A549 (cell line): ENCODE measurements around the gene EIF2B5. TPM values are rescaled to one million over a fixed set of nuclear protein-coding genes. Genes with fewer than 3 reads are reported as not detected.

Experiments
- ATAC-seq, 2 experiments: fragments of 200-7000 bp in 1 of 2; fragments of >200 bp in 1 of 2; cut with Nextera tagmentation in 1 of 2; cut with Tn5 transposase in 1 of 2; 3 replicates each; pipeline versions ENCODE4 v1.8.0 to v1.9.1; 2018 to 2020; ENCODE audit warnings: mild to moderate bottlenecking in 1 of 2, moderate library complexity in 1 of 2
- CTCF ChIA-PET: fragments of 300-600 bp; sonication (Branson Sonifier 250); formaldehyde crosslinking; extraction: SDS; loops from one replicate; lab custom pipeline; 2021; ENCODE audit warnings: antibody characterized with exemption, inconsistent platforms; lab: Yijun Ruan, JAX
- POLR2A ChIA-PET: fragments of 350-600 bp; formaldehyde crosslinking; extraction: SDS; loops from one replicate; lab custom pipeline; 2021; ENCODE audit warnings: antibody characterized with exemption, inconsistent platforms; lab: Yijun Ruan, JAX
- DNase-seq, 2 experiments: peaks; one replicate each; pipeline versions ENCODE4 v3.0.0 to v3.0.0-alpha.2; 2011 to 2016; ENCODE audit warnings: low read depth in 1 of 2, low spot score in 1 of 2
- FAIRE-seq: peaks from 2 replicates; lab custom pipeline; 2011; peaks lifted over from hg19 to GRCh38; lab: Jason Lieb, UNC
- H3K27ac ChIP-seq, 2 experiments: fragments of >200 bp; sonication (Bioruptor Twin); formaldehyde crosslinking; 3 replicates each; pipeline ENCODE4 v1.5.1; 2016 to 2017
- H3K4me1 ChIP-seq: fragments of >200 bp; sonication (Bioruptor Twin); formaldehyde crosslinking; 3 replicates; pipeline ENCODE4 v1.6.1; 2016
- H3K4me2 ChIP-seq: fragments of >200 bp; sonication (Bioruptor Twin); formaldehyde crosslinking; 3 replicates; pipeline ENCODE4 v1.6.1; 2016
- H3K4me3 ChIP-seq: fragments of >200 bp; sonication (Bioruptor Twin); formaldehyde crosslinking; 3 replicates; pipeline ENCODE4 v1.5.1; 2016
- H3K9me3 ChIP-seq: fragments of >200 bp; sonication (Bioruptor Twin); formaldehyde crosslinking; 3 replicates; pipeline ENCODE4 v1.6.1; 2016
- BCL3 ChIP-seq: fragments of >200 bp; sonication (Bioruptor Twin); formaldehyde crosslinking; IDR thresholded peaks from 3 replicates; pipeline ENCODE4 v1.6.1; 2016
- BHLHE40 ChIP-seq: IDR thresholded peaks from 2 replicates; pipeline ENCODE4 v1.6.1; 2012; ENCODE audit warnings: low read depth, low read length, inconsistent platforms
- CBX2 ChIP-seq: fragments of 200-600 bp; sonication (generic); IDR thresholded peaks from 2 replicates; pipeline ENCODE4 v1.6.1; 2016; ENCODE audit warnings: low read depth, mild to moderate bottlenecking, borderline replicate concordance
- CBX8 ChIP-seq: fragments of 200-600 bp; sonication (generic); IDR thresholded peaks from 2 replicates; pipeline ENCODE4 v1.6.1; 2016
- ESRRA ChIP-seq: fragments of 150-350 bp; IDR thresholded peaks from 2 replicates; pipeline ENCODE4 v1.6.1; 2014; ENCODE audit warnings: mild to moderate bottlenecking, low read length, borderline replicate concordance
- FOXS1 ChIP-seq: fragments of 250-450 bp; sonication (Bioruptor Pico); IDR thresholded peaks from 2 replicates; pipeline ENCODE4 v1.5.0; 2020; ENCODE audit warnings: mild to moderate bottlenecking, moderate library complexity
- GATA3 ChIP-seq: IDR thresholded peaks from 2 replicates; pipeline ENCODE4 v1.6.1; 2012; ENCODE audit warnings: borderline replicate concordance
- HES2 ChIP-seq: fragments of >200 bp; sonication (Bioruptor Twin); formaldehyde crosslinking; IDR thresholded peaks from 2 replicates; pipeline ENCODE4 v1.6.1; 2016
- HOXA7 ChIP-seq: fragments of 250-450 bp; sonication (Bioruptor Pico); IDR thresholded peaks from 2 replicates; pipeline ENCODE4 v1.5.0; 2020; ENCODE audit warnings: mild to moderate bottlenecking, moderate library complexity
- HOXB5 ChIP-seq: fragments of 250-450 bp; sonication (Bioruptor Pico); IDR thresholded peaks from 2 replicates; pipeline ENCODE4 v1.5.0; 2020; ENCODE audit warnings: mild to moderate bottlenecking, moderate library complexity
- KDM5A ChIP-seq: fragments of 200-600 bp; sonication (generic); IDR thresholded peaks from 2 replicates; pipeline ENCODE4 v1.6.1; 2016; ENCODE audit warnings: antibody characterized with exemption, mild to moderate bottlenecking
- MAFK ChIP-seq: fragments of 450-650 bp; IDR thresholded peaks from 2 replicates; pipeline ENCODE4 v1.6.1; 2014; ENCODE audit not compliant: partially characterized antibody
- MAX ChIP-seq: IDR thresholded peaks from 2 replicates; pipeline ENCODE4 v1.6.1; 2012
- MAZ ChIP-seq: fragments of 150-350 bp; IDR thresholded peaks from 2 replicates; pipeline ENCODE4 v1.6.1; 2014; ENCODE audit warnings: antibody characterized with exemption, low read depth, low read length, borderline replicate concordance
- NFE2L2 ChIP-seq: fragments of 150-350 bp; conservative IDR thresholded peaks from 2 replicates; pipeline ENCODE4 v1.6.1; 2014; ENCODE audit warnings: low read length
- NPAS2 ChIP-seq: fragments of 250-450 bp; sonication (Bioruptor Pico); IDR thresholded peaks from 2 replicates; pipeline ENCODE4 v1.8.0; 2022; ENCODE audit warnings: mild to moderate bottlenecking, moderate library complexity, borderline replicate concordance
- PHF8 ChIP-seq: fragments of 200-600 bp; sonication (generic); IDR thresholded peaks from 2 replicates; pipeline ENCODE4 v1.6.1; 2016; ENCODE audit warnings: low read depth, mild to moderate bottlenecking, antibody characterized with exemption, moderate library complexity, borderline replicate concordance
- POLR2A ChIP-seq: IDR thresholded peaks from 2 replicates; pipeline ENCODE4 v1.6.1; 2012; ENCODE audit warnings: mild to moderate bottlenecking, low read length
- POLR2AphosphoS2 ChIP-seq: conservative IDR thresholded peaks from 2 replicates; pipeline ENCODE4 v1.6.1; 2012; ENCODE audit warnings: low read length, improper control_type of control experiment, inconsistent platforms
- RAD21 ChIP-seq, 2 experiments: fragments of >200 bp in 1 of 2; sonication (Bioruptor Twin) in 1 of 2; formaldehyde crosslinking in 1 of 2; IDR thresholded peaks in 1 of 2; conservative IDR thresholded peaks in 1 of 2; 2 replicates in 1 of 2; 3 replicates in 1 of 2; pipeline ENCODE4 v1.6.1; 2012 to 2018; ENCODE audit warnings: inconsistent platforms in 1 of 2
- RARB ChIP-seq: fragments of 250-450 bp; sonication (Bioruptor Pico); IDR thresholded peaks from 2 replicates; pipeline ENCODE4 v1.8.0; 2021; ENCODE audit warnings: mild to moderate bottlenecking, moderate library complexity
- RCOR1 ChIP-seq: fragments of 150-350 bp; IDR thresholded peaks from 2 replicates; pipeline ENCODE4 v1.6.1; 2014; ENCODE audit warnings: antibody characterized with exemption, low read length, low read depth
- REST ChIP-seq: fragments of 200-600 bp; sonication (generic); IDR thresholded peaks from 2 replicates; pipeline ENCODE4 v1.6.1; 2016; ENCODE audit warnings: antibody characterized with exemption, mild to moderate bottlenecking, moderate library complexity
- RNF2 ChIP-seq: fragments of 200-600 bp; sonication (generic); IDR thresholded peaks from 2 replicates; pipeline ENCODE4 v1.6.1; 2016; ENCODE audit warnings: low read depth, mild to moderate bottlenecking, antibody characterized with exemption, moderate library complexity, borderline replicate concordance
- SREBF2 ChIP-seq: fragments of 450-650 bp; IDR thresholded peaks from 2 replicates; pipeline ENCODE4 v1.6.1; 2014; ENCODE audit warnings: mild to moderate bottlenecking, moderate library complexity
- ZSCAN20 ChIP-seq: fragments of 250-450 bp; sonication (Bioruptor Pico); IDR thresholded peaks from 2 replicates; pipeline ENCODE4 v1.8.0; 2022; ENCODE audit warnings: mild to moderate bottlenecking, moderate library complexity
- WGBS: methylation state at CpG from one replicate; pipeline ENCODE4 v1.1.6; 2017; ENCODE audit errors: missing lambda C conversion rate; 5-methylcytosine and 5-hydroxymethylcytosine counted together
- polyA plus RNA-seq, 4 experiments: library from polyadenylated mRNA; depleted of rRNA in 3 of 4; stranded (reverse); fragments of >200 nt; fragmentation: RNase III in 1 of 4; extraction: RNeasy Plus Mini Kit Qiagen cat#74134 plus additional on column Dnase treatment in 1 of 4; gene quantifications; 2 replicates in 3 of 4; 3 replicates in 1 of 4; pipeline ENCODE4 v1.2.3, GENCODE V29; 2011 to 2017

The EIF2B5 gene
- polyA plus RNA-seq, 2 of the 4 experiments (the other 2 are of a cell fraction): 32.1 to 32.7 TPM

GRCh38 chr3:184185461-184186183 is 50.5 kb downstream of the EIF2B5 start (continued):
- TF ChIP-seq BCL3 (peak; percentile 66; the same call in 2 of the 3 replicates), FOXS1 (CRISPR knock-in tag) (no peak), RARB (CRISPR knock-in tag) (no peak), POLR2A (peak; percentile 70), REST (no peak), MAFK (peak; percentile 55), CBX8 (no peak), NPAS2 (CRISPR knock-in tag) (no peak), HOXB5 (CRISPR knock-in tag) (peak; percentile 75; the same call in 1 of the 2 replicates)

- FAIRE-seq (no peak), ATAC-seq (peak; percentile 60 to 69), DNase-seq (no peak)
- CTCF ChIA-PET: interaction anchor here (0.5 kb wide), 1 partner anchor 24 kb away, joined by 3 read pairs; no protein-coding TSS in a partner anchor
- no peaks in the 10 kb centered on the region for H3K9me3 ChIP-seq
- H3K4me3 ChIP-seq: peak within 1 kb of the TSS; percentile 88
- 4% methylated on average over 11 of the region's 45 CpGs for WGBS
- POLR2A ChIA-PET: interaction anchor here (1.0 to 1.4 kb wide), 4 partner anchors 9 to 41 kb away, joined by 3 to 14 read pairs (median 4); partner anchors contain the start of genes AP2M1 and DVL3
- TF ChIP-seq SREBF2: no peak
- TF ChIP-seq KDM5A: peak; percentile 75; the same call in 1 of the 2 replicates
- TF ChIP-seq RAD21 (conservative IDR thresholded peaks at IDR 0.05 in 1 of 2, IDR thresholded peaks at IDR 0.05 in 1 of 2): no peak
- TF ChIP-seq PHF8: peak; percentile 57; the same call in 1 of the 2 replicates
- no peak for TF ChIP-seq HOXA7 (CRISPR knock-in tag)
- no peak for TF ChIP-seq FOXS1 (CRISPR knock-in tag)
- TF ChIP-seq POLR2A: peak; percentile 58
- H3K27ac ChIP-seq: peak within 1 kb of the TSS; percentile 86 to 96
- H3K4me1 ChIP-seq: peaks cover 12% of the 10 kb centered on the region; the same call in 2 of the 3 replicates
- H3K4me2 ChIP-seq: peak within 1 kb of the TSS; percentile 86
Observed at GRCh38 chr3:184186184-184186901, 51.2 kb downstream of the EIF2B5 start, which contains the start of gene ABCF3. Gene ABCF3 (plus strand): TSS chr3:184186199. CDS start chr3:184186208, 9 bp downstream.

GRCh38 chr3:184186902-184187207 is 51.7 kb downstream of the EIF2B5 start:
- DNase-seq (no peak), FAIRE-seq (no peak), ATAC-seq (no peak)
- ChIA-PET POLR2A (no interaction called here), CTCF (interaction anchor here (0.5 kb wide), 1 partner anchor 25 kb away, joined by 3 read pairs; no protein-coding TSS in a partner anchor)
- WGBS: 18% methylated on average over 3 of the region's 3 CpGs
- no peaks in the 10 kb centered on the region for H3K9me3 ChIP-seq
- peak overlapping the region; percentile 86 to 94 for H3K27ac ChIP-seq
- no peak for TF ChIP-seq RNF2
- no peak for TF ChIP-seq ESRRA
- no peak for TF ChIP-seq ZSCAN20
- TF ChIP-seq BHLHE40: no peak
- TF ChIP-seq RCOR1: no peak
- no peak for TF ChIP-seq GATA3
- no peak for TF ChIP-seq MAX
- TF ChIP-seq HES2: no peak
- TF ChIP-seq CBX2: no peak
- TF ChIP-seq POLR2AphosphoS2: no peak
- TF ChIP-seq NFE2L2: no peak
- TF ChIP-seq MAZ: no peak
- no peak for TF ChIP-seq RAD21 (conservative IDR thresholded peaks at IDR 0.05 in 1 of 2, IDR thresholded peaks at IDR 0.05 in 1 of 2)
- TF ChIP-seq POLR2A: no peak
- H3K4me1 ChIP-seq: peaks cover 12% of the 10 kb centered on the region; the same call in 2 of the 3 replicates
- H3K4me2 ChIP-seq: peak overlapping the region; percentile 79
- peak overlapping the region; percentile 88 for H3K4me3 ChIP-seq
